HK-2 (cell line): ENCODE results near the gene MAP3K4.

Experiments
- DNase-seq: peaks from one replicate; pipeline ENCODE4 v3.0.0-alpha.2; 2018; ENCODE audit not compliant: unreplicated experiment

The MAP3K4 gene

GRCh38 chr6:161125591-161125990 lies 134.0 kb downstream of the MAP3K4 start:
- no peak for DNase-seq

- DNase-seq: no peak
These were observed 135.6 kb downstream of the MAP3K4 start for GRCh38 chr6:161127071-161127740.

GRCh38 chr6:161128230-161128629 lies 136.7 kb downstream of the MAP3K4 start:
- DNase-seq: no peak

- peak; percentile 65 for DNase-seq
These were observed 137.2 kb downstream of the MAP3K4 start for GRCh38 chr6:161128680-161129196.

GRCh38 chr6:161130541-161130940 lies 139.0 kb downstream of the MAP3K4 start:
- DNase-seq: no peak

- no peak for DNase-seq
These were observed 139.6 kb downstream of the MAP3K4 start for GRCh38 chr6:161130967-161131766.

- no peak for DNase-seq
These were observed 140.8 kb downstream of the MAP3K4 start for GRCh38 chr6:161132384-161132783.

GRCh38 chr6:161133963-161134362 lies 142.4 kb downstream of the MAP3K4 start:
- no peak for DNase-seq

- no peak for DNase-seq
These were observed 143.2 kb downstream of the MAP3K4 start for GRCh38 chr6:161134550-161135298.

GRCh38 chr6:161135695-161136591 lies 144.4 kb downstream of the MAP3K4 start:
- no peak for DNase-seq

- DNase-seq: no peak
These were observed 145.1 kb downstream of the MAP3K4 start for GRCh38 chr6:161136655-161137054.

GRCh38 chr6:161137320-161137719 lies 145.8 kb downstream of the MAP3K4 start:
- DNase-seq: no peak

- DNase-seq: no peak
These were observed 146.4 kb downstream of the MAP3K4 start for GRCh38 chr6:161137839-161138542.

GRCh38 chr6:161138543-161139303 lies 147.2 kb downstream of the MAP3K4 start:
- no peak for DNase-seq

- DNase-seq: no peak
These were observed 147.8 kb downstream of the MAP3K4 start for GRCh38 chr6:161139304-161139765.

GRCh38 chr6:161139766-161140553 lies 148.4 kb downstream of the MAP3K4 start:
- peak; percentile 72 for DNase-seq

- DNase-seq: no peak
These were observed 148.9 kb downstream of the MAP3K4 start for GRCh38 chr6:161140554-161140875.

- no peak for DNase-seq
These were observed 149.6 kb downstream of the MAP3K4 start for GRCh38 chr6:161141173-161141572.

- DNase-seq: no peak
These were observed 151.4 kb downstream of the MAP3K4 start for GRCh38 chr6:161142957-161143296.
